NCI-H1048 (cell line): Measurements from ENCODE around the gene EIF5AL1.
"Not testable (repeated sequence)": the region's sequence is repeated elsewhere in the genome, so short reads cannot be mapped to it uniquely, and the experiment has no call there.

Source experiments
- DNase-seq: peaks from one replicate; lab custom pipeline; 2025; lab: John Stamatoyannopoulos, UW

Gene EIF5AL1

DNA sequence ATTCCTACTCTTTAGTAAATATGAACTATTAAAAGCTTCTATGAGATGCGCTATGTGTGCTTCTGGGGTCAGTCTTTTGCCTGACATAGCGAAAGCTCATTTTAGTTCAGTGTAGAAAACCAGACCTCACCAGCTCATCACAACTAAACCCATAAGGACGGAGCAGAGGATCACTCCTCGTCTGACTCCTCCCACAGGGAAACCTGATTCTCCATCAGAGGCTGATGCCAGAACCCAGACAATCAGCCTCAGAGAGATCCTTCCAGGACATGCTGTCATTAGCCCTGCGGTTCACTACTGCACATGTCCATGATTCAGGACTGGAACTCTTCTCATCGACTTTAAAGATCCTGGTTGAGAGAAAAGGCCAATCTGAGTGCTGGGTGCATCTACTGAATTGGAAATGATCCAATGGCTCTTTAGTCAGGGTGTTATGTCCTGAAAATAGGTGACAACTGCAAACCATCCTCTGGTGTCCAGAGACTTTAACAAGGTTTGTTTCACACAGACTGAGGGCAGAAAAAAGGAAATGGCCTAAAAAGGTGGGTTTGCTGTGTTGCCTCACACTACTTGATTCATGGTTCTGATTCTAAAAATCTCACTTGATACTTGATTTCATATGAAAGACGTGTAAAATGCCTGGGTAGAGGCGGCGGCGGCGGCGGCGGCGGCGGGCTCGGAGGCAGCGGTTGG is at the start of gene EIF5AL1:
TSS of gene EIF5AL1 (plus strand) at position 643 of the 693 bp plus-strand sequence. CDS start 117 bp downstream, outside the sequence.
- not testable (repeated sequence) for DNase-seq

- no peak for DNase-seq
Measured at GRCh38 chr10:79463578-79464496, 48.5 kb upstream of the EIF5AL1 start.

DNA sequence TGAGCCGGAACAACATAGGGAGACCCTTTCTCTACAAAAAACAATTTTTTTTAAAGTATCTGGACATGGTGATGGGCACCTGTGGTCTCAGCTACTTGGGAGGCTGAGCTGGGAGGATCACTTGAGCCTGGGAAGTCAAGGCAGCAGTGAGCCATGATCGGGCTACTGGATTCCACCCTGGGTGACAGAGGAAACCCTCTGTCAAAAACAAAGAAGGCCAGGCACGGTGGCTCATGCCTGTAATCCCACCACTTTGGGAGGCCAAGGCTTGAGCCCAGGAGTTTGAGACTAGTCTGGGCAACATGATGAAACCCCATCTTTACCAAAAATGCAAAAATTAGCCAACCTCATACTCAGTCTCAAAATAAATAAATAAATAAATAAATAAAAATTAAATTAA is 47.0 kb upstream of the EIF5AL1 start:
- no peak for DNase-seq

DNA sequence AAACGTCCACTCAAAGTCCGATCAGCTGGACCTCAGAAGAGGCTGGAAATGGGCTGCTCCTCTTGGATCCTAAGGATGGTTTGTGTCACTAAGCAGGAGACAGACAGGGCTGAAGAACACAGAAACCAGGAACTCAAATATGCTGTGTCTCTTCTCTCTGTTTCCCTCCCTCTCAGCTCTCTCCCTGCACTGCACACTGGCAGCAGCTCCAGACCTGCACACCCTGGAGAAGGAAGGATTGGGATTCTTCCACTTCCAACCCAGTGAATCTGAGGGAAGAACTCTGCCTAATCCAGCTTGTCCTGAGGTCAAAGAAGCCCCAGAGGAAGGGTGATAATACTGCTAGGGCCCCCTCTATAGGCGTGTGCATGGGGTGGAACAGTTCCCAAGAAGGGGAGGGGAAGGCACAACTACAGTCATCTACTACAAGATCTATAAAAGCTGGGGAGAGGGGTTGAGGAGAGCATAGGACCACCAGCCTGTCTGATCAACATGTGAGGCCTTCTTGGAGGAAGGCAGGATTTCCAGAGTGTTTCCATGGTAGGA is 44.2 kb upstream of the EIF5AL1 start:
- DNase-seq: no peak

DNA sequence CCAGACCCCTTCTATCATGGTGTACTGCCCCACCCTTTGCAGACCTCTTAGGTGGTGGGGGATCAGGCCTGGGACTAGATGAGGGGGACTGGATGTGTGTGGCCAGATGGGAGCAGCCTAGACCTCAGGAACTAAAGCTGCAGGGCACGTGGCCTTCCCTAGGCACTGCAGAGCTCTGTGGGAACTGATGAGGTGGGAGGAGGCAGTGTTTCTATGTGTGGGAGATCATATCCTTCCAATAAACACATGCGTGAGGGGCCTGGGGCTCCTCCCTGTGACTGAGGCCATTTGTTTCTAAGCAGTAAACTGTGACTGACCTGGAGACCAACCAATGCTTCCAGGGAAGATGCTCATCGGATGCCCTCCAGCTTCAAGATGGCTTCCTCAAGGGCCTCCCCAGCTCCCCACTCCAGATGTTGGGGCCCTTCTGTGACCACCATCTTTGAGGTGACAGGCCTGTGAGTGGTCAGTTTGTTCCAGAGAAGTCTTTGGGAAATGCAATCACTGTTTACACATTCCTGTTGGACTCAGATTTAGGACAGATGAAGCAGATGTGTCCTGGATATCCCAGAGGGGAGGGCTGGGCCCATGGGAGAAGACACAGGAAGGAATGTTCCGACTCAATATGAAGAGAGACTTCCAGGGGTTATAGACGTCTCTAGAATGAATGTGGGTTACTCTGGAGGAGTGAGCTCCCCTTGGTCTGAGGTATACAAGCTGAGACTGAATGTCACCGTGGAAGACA is 43.3 kb upstream of the EIF5AL1 start:
- no peak for DNase-seq

DNA sequence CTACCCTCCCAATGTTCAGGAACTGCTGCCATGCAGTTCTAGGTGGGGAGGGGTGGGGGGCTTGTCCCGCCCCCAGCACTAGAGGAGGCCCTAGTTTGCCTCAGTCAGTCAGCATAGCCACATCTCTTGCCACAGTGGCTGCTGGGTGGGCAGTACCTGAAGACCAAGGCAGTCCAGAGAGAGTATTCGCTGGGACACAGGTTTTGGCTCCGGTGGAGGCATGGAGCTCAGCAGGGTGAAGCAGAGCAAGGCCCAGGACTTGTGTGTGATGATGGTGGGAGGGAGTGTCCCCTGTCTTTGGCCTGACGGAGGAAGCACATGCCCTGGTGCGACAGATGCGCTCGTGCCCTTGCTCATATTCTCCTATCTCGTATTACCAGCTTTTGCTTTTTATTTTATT is 42.2 kb upstream of the EIF5AL1 start:
- no peak for DNase-seq

DNA sequence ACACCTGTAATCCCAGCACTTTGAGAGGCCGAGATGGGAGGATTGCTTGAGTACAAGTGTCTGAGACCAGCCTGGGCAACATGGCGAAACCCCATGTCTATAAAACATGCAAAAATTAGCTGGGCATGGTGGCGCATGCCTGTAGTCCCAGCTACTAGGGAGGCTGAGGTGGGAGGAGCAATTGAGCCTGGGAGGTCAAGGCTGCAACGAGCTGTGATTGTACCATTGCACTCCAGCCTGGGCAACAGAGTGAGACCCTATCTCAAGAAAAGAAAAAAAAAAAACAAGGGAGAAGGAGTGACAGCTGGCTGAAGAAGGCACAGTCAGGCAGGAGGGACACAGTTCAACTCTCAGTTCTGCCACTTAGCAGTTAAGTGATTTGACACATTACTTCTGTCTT is 40.6 kb upstream of the EIF5AL1 start:
- DNase-seq: no peak

GRCh38 chr10:79472449-79472848 is 39.9 kb upstream of the EIF5AL1 start:
- DNase-seq: no peak

DNA sequence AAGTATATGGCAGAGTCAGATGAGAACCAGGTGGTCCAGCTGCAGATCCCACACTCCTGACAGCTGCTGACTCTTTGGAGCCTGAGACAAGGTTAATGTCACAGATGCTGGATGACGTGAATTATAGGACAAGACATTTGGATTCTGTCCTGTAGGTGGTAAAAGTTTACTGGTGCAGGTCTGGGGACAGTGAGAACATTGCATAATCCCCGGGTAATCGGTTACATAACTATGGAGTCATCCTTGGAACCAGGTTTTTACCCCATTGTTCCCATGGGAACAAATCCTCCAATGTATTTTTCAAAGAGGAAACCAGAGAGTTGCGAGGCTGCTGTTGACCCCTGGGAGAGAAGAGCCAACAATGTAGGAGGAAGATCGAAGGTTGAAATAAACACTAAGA is 39.4 kb upstream of the EIF5AL1 start:
- no peak for DNase-seq

- DNase-seq: no peak
Measured at GRCh38 chr10:79473496-79474095, 38.7 kb upstream of the EIF5AL1 start.

DNA sequence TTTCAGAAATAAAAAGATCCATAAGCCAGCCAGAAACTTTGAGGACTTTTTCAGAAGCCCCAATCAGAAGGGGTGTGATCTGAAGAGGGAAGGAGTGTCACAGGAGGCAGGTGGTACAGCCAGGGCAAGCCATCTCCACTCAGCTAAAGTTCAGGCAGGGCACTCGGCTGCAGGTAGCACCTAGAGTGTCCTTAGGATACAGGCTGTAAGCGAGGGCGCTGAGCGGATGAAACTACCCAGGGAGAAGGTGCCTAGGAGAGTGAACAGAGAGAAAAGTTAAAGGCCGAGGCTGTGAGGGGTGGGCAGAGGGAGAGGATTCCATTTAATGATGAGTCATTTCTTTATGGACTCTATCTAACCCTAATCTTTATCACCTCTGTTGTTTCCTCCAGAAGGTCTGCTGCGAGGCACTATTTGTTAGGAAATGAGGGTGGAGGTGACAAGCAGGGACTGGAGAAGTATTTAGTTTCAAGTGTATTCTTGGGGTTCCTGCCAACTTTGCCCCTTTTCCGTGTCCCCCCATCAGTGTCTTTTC is 37.1 kb upstream of the EIF5AL1 start:
- DNase-seq: no peak

- DNase-seq: no peak
Measured at GRCh38 chr10:79475877-79476276, 36.5 kb upstream of the EIF5AL1 start.

GRCh38 chr10:79476645-79477044 is 35.7 kb upstream of the EIF5AL1 start:
- DNase-seq: no peak

DNA sequence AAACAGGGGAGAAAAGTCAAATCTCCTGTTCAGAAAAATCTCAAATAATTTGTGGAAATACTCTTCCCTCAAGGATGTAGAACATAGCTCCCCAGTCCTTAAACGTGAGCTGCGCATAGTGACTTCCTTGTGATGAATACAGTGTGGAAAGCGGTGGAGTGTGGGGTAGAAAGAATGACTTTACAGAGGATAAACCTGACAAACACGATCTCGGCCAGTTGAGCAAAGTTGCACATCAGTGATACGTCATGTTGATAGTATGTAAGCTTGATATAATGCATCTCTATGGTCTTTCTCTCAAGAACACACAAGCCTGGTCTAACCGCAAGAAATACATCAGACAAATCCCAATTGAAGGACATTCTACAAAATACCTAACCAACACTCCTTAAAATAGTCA is 34.9 kb upstream of the EIF5AL1 start:
- DNase-seq: no peak

- DNase-seq: no peak
Measured at GRCh38 chr10:79479283-79479909, 32.9 kb upstream of the EIF5AL1 start.

DNA sequence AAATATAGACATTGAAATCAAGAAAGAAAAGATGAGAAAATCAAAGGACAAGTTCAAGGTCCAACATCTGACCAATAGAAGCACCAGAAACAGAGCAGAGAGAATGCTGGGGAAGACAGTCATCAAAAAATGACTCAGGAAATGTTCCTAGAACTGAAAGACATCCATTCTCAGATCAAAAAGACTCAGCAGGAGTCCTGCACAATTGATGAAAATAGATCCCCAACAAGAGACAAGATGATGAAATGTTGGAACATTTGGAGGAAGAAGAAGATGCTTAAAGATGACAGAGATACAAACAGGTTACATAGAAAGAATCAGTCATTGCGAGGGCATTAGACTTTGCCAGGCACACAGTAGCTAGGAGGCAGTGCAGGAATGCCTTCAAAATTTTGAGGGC is 30.0 kb upstream of the EIF5AL1 start:
- DNase-seq: no peak

DNA sequence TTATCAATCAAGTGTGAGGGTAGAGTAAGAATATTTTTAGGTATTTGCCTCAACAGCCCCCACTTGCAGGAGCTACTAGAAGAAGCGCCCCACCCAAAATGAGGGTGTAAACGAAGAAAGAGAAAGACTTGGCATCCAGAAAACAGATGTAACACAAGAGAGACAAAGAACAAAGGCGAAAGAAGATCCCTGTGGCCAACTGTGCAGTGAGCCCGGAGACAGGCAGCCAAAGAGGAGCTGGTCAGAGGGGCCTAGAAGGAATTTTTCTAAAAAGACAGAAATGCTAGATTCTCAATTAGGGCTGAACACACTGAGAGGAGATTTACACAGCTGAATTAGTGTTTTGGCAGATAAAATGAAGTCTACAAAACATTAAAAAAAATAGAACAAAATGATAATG is 29.6 kb upstream of the EIF5AL1 start:
- DNase-seq: no peak

DNA sequence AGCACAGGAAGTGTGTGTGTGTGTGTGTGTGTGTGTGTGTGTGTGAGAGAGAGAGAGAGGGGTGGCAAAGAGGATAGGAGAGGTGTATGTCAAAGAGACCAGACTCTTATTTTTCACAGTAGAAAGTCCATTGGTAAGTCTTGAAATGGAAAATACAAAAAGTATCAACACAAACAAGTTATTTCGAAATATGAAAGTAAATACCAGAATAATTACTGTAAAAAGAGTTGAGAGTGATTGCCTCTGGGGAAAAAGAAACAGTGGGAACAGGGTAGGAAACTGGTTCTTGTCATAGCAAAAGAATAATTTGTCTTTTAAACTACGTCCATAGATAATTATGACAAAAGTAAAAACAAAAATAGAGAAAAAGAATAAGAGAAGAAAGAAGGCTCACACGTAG is 29.0 kb upstream of the EIF5AL1 start:
- no peak for DNase-seq

DNA sequence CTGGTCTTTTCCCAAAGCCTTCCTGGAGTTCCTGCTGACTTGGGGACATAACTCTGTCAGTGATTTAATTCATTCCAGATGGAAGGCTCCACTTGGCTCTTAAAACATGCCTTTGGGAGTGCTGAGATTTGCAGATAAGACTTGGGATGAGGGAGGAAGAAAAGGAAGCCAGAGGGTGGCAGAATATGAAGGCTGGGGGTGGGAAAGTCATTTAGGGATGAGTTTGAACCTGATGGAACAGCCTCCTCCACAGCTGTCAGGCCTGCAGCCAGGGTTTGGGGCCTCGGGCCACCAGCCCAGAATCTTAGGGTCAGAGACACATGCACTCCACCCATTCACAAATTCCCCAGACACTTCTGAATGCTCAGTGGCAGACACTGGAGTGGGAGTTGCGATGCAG is 28.4 kb upstream of the EIF5AL1 start:
- DNase-seq: no peak

DNA sequence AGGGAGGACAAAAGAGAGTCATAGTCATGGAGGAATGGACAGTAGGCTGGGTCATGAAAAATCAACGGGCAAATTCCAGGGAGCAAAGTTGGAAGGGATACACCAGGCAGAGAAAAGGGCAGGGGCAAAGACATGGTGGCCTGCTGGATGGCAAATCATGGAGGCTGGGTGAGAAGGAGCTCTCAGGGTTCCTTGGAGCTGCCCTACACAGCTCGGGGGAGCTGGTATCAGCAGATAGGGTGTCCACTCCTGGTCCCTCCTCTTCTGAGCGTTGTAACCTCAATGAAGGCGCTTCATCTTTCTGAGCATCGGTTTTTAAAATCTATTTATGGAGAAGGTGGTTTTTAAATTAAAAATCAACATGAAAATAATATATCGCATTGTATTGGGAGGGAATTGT is 27.9 kb upstream of the EIF5AL1 start:
- DNase-seq: no peak
